Muscle layer of duodenum (tissue), 2 donors: ENCODE data around the gene FBLN2.

Experiments used
- H3K27ac ChIP-seq: one replicate; pipeline ENCODE4 v1.7.0; 2013; ENCODE audit warnings: mild to moderate bottlenecking, low read length
- H3K27me3 ChIP-seq: one replicate; pipeline ENCODE4 v1.7.0; 2013; ENCODE audit warnings: low read depth, mild to moderate bottlenecking, control low read depth, low read length
- H3K36me3 ChIP-seq, 2 donors: one replicate each; pipeline ENCODE4 v1.7.0; 2013; ENCODE audit warnings: low read length in 2 of 2, control low read depth in 1 of 2, mild to moderate bottlenecking in 1 of 2; ENCODE audit not compliant: insufficient read depth in 2 of 2, control insufficient read depth in 1 of 2
- H3K4me1 ChIP-seq, 2 donors: one replicate each; pipeline ENCODE4 v1.7.0; 2013; ENCODE audit warnings: low read length in 2 of 2, mild to moderate bottlenecking in 2 of 2, control low read depth in 1 of 2, moderate library complexity in 1 of 2; ENCODE audit not compliant: insufficient read depth in 2 of 2, control insufficient read depth in 1 of 2
- H3K4me3 ChIP-seq, 2 donors: one replicate each; pipeline ENCODE4 v1.7.0; 2013; ENCODE audit warnings: low read length in 2 of 2, low read depth in 1 of 2, mild to moderate bottlenecking in 1 of 2
- H3K9me3 ChIP-seq, 2 donors: one replicate each; pipeline ENCODE4 v1.7.0; 2013; ENCODE audit warnings: low read length in 2 of 2, control low read depth in 1 of 2, mild to moderate bottlenecking in 1 of 2; ENCODE audit not compliant: control insufficient read depth in 1 of 2
- donor health status: healthy.

Gene FBLN2

DNA sequence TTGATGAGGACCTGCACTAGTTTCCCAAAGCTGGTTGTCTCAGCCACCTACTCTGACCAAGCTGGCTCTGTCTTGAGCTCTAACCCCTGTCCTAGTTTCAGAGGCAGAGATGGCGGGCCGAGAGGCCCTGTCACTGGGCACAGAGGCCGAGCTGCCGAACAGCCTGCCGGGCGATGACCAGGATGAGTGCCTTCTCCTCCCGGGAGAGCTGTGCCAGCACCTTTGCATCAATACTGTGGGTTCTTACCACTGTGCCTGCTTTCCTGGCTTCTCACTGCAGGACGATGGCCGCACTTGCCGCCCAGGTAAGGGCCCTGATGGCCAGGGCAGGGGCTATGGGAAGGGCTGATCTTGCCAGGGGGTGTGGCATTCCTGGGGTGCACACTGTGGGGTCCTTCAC, 69.1 kb downstream of the FBLN2 start:
- Histone ChIP-seq H3K27ac (no peak overlapping the region), H3K36me3 (peaks cover 0 to 8% of the 10 kb centered on the region in 2 donors), H3K27me3 (no peaks in the 10 kb centered on the region), H3K9me3 (no peaks in the 10 kb centered on the region), H3K4me1 (no peaks in the 10 kb centered on the region), H3K4me3 (no peak overlapping the region)

- H3K27me3 ChIP-seq, result no peaks in the 10 kb centered on the region
- no peak overlapping the region for H3K27ac ChIP-seq
- peaks cover 0 to 8% of the 10 kb centered on the region in 2 donors for H3K36me3 ChIP-seq
- H3K4me3 ChIP-seq, result no peak overlapping the region
- no peaks in the 10 kb centered on the region for H3K9me3 ChIP-seq
- H3K4me1 ChIP-seq, result no peaks in the 10 kb centered on the region
Observed at GRCh38 chr3:13618836-13619235, 69.9 kb downstream of the FBLN2 start.

DNA sequence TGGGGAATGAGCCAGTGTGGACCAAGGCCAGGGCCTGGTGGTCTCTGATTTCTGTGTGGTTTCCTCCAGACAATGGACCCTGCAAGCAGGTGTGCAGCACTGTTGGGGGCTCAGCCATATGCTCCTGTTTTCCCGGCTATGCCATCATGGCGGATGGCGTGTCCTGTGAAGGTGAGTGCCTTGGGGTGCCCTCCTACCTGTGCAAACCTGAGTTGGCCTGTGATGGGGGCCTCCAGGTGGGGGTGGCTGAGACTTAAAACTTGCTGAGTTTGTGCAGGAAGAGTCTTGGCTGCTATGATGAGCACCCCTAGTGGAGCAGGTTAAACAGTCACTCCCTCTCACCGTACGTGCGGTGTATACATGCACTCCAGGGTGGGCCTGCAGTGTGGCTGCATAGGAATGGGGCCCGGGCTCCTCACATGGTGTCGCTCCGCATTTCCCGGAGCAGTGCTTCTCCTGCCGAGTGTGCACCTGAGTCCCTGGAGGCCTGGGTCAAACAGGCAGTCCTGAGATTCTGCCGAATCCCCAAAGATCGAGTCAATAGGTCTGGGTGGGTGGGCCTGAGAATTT, 70.8 kb downstream of the FBLN2 start:
- H3K4me1 ChIP-seq, result no peaks in the 10 kb centered on the region
- no peak overlapping the region for H3K4me3 ChIP-seq
- H3K27ac ChIP-seq, result no peak overlapping the region
- H3K36me3 ChIP-seq, result peaks cover 0 to 8% of the 10 kb centered on the region in 2 donors
- H3K9me3 ChIP-seq, result no peaks in the 10 kb centered on the region
- no peaks in the 10 kb centered on the region for H3K27me3 ChIP-seq

- H3K27me3 ChIP-seq, result no peaks in the 10 kb centered on the region
- H3K27ac ChIP-seq, result no peak overlapping the region
- no peak overlapping the region for H3K4me3 ChIP-seq
- H3K36me3 ChIP-seq, result peaks cover 0 to 8% of the 10 kb centered on the region in 2 donors
- no peaks in the 10 kb centered on the region for H3K4me1 ChIP-seq
- no peaks in the 10 kb centered on the region for H3K9me3 ChIP-seq
Observed at GRCh38 chr3:13620281-13620680, 71.4 kb downstream of the FBLN2 start.

DNA sequence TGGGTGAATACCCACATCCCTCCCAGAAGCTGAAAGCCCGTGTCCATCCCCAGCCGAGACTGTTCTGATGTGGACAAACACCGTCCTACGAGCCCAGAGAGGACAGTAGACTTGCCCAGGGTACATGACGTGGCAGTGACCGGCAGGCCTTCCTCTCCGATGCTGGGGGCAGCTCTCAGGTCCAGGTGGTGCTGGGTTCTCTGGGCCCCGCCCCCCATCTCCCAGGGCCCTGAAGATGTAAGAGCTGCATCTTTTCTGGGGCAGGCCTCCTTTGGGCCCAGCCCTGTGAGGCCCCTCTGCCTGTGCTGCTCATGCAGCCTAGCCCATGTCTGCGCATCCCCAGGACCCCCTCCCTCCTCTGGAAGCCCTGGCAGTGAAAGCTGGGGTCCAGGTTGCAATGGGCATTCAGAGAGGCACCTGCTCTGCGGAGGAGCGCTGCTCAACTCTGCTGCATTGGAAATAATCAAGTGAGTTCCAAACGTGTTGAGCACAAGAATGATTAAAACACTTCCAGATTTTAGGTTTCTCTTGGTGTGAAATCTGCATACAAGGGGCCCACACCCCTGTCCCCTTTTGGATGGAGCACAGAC, 71.9 kb downstream of the FBLN2 start:
- Histone ChIP-seq H3K27ac (no peak overlapping the region), H3K4me3 (no peak overlapping the region), H3K9me3 (no peaks in the 10 kb centered on the region), H3K27me3 (no peaks in the 10 kb centered on the region), H3K4me1 (no peaks in the 10 kb centered on the region), H3K36me3 (peaks cover 0 to 8% of the 10 kb centered on the region in 2 donors)

- Histone ChIP-seq H3K36me3 (peaks cover 0 to 8% of the 10 kb centered on the region in 2 donors), H3K27ac (no peak overlapping the region), H3K9me3 (no peaks in the 10 kb centered on the region), H3K4me1 (no peaks in the 10 kb centered on the region), H3K4me3 (no peak overlapping the region), H3K27me3 (no peaks in the 10 kb centered on the region)
Observed at GRCh38 chr3:13621381-13622221, 72.7 kb downstream of the FBLN2 start.

DNA sequence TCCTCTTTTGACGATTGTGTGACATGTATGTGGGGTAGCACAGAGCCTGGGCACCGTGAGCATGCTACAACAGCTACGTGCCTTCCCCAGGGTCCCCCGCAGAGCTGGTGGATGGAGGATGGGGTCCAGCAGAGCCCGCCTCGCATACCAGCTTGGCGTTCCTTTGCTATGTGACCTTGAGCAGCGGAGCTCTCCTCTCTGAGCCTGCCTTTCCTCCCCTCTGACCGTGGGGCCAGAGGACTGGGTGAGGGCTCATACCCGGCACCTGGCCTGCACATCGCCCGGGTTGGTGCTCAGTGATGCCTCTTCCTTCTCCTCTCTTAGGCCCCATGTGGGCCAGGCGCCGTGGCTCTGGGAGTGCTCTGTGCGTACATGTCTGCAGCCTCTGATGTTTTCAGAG, 73.4 kb downstream of the FBLN2 start:
- no peaks in the 10 kb centered on the region for H3K27me3 ChIP-seq
- no peak overlapping the region for H3K27ac ChIP-seq
- H3K4me1 ChIP-seq, result no peaks in the 10 kb centered on the region
- H3K9me3 ChIP-seq, result no peaks in the 10 kb centered on the region
- H3K36me3 ChIP-seq, result peaks cover 0 to 8% of the 10 kb centered on the region in 2 donors
- no peak overlapping the region for H3K4me3 ChIP-seq

DNA sequence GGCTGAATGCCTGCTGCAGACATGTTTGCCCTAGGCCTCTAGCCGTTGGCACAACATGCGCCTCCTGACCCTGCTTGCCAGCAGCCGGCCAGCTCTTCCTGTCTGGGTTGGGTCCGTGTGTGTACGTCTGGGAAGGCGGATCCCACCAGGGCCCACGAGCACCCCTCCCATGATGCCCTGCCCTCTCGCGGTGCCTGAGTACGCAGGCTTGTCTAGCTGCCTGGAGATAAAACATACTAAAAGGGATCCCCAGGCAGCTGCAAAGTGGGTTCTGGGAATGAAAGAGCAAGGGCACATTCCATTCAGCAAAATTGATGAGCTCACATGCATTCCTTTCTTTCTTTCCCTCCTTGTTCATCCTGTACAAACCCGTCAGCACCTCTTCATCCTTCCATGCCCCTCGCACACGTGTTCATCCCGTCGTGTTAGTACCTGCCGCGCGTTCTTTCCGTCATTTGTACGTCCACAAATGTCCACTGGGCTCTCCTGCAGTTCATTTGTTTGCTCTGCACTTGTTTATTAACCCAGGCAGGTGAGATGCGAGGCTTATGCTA, 74.3 kb downstream of the FBLN2 start:
- no peaks in the 10 kb centered on the region for H3K4me1 ChIP-seq
- no peaks in the 10 kb centered on the region for H3K27me3 ChIP-seq
- no peaks in the 10 kb centered on the region for H3K9me3 ChIP-seq
- H3K36me3 ChIP-seq, result peaks cover 0 to 6% of the 10 kb centered on the region in 2 donors
- H3K4me3 ChIP-seq, result no peak overlapping the region
- no peak overlapping the region for H3K27ac ChIP-seq

DNA sequence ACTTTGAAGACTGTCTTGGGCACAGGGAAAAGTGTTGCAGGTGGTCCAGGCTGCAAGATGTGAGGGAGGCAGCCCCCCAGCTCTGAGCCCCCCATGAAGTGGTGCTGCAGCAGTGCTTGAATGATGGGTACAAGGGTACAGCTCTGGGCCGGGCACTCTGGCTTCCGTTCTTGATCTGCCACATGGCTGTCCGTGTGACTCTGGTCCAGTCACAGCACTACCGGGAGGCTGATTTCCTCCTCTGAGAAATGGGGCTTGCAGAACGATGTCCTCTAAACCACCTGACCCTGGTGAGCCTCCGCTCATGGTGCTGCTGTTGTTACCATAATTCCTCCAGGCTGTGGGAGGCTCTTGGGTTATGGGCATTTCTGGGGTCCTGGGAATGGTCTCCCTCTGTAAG, 75.1 kb downstream of the FBLN2 start:
- Histone ChIP-seq H3K36me3 (peaks cover 0 to 6% of the 10 kb centered on the region in 2 donors), H3K27ac (no peak overlapping the region), H3K9me3 (no peaks in the 10 kb centered on the region), H3K27me3 (no peaks in the 10 kb centered on the region), H3K4me3 (no peak overlapping the region), H3K4me1 (no peaks in the 10 kb centered on the region)

DNA sequence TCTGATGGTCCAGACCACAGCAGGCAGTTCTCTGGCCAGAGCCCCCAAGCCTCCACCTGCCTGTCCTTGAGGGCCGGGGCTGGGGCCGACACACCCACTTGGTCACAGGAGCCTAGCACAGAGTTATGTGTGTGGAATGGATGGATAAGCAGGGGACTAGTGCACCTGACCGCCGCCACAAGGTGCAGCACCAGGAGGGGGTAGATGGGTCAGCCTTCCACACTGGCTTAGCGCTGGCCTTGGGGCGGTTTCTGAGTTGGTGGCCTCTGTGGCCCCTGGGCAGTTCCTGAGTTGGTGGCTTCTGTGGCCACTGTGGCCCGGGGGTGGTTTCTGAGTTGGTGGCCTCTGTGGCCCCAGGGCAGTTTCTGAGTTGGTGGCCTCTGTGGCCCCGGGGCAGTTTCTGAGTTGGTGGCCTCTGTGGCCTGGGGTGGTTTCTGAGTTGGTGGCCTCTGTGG, 75.8 kb downstream of the FBLN2 start:
- Histone ChIP-seq H3K27me3 (no peaks in the 10 kb centered on the region), H3K9me3 (no peaks in the 10 kb centered on the region), H3K4me1 (no peaks in the 10 kb centered on the region), H3K36me3 (peaks cover 0 to 6% of the 10 kb centered on the region in 2 donors), H3K4me3 (no peak overlapping the region), H3K27ac (no peak overlapping the region)

DNA sequence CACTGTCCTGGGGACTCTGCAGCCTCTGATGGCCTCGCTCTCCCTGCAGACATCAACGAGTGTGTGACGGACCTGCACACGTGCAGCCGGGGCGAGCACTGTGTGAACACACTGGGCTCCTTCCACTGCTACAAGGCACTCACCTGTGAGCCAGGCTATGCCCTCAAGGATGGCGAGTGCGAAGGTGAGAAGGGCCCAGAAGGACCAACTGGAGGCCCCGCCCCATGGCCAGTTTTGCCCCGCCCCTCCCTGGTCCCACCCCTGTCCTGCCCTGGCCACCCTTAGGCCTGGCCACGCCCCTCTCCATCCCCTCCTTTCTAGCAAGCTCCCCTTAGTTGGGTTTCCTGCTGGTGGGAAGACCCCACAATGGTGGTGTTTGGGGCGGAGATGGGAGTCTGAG, 77.5 kb downstream of the FBLN2 start:
- no peaks in the 10 kb centered on the region for H3K9me3 ChIP-seq
- no peaks in the 10 kb centered on the region for H3K27me3 ChIP-seq
- no peaks in the 10 kb centered on the region for H3K4me1 ChIP-seq
- no peak overlapping the region for H3K4me3 ChIP-seq
- peaks cover 0 to 9% of the 10 kb centered on the region in 2 donors for H3K36me3 ChIP-seq
- no peak overlapping the region for H3K27ac ChIP-seq
